Right atrium auricular region (tissue), 2 donors: ENCODE results near the gene FREM2. TPM values are rescaled to one million over a fixed set of nuclear protein-coding genes. Genes with fewer than 3 reads are reported as not detected.

ENCODE experiments used
- DNase-seq: peaks from one replicate; pipeline ENCODE4 v3.0.0-alpha.2; 2019; ENCODE audit warnings: low spot score
- H3K27ac ChIP-seq, 2 donors: fragments of 200-600 bp; sonication (generic); 1 replicate in 1 of 2; 2 replicates in 1 of 2; pipeline ENCODE4 v1.5.1; 2016 to 2019
- H3K27me3 ChIP-seq, 2 donors: fragments of 200-600 bp; sonication (generic); one replicate each; pipeline versions ENCODE4 v1.5.1 to v1.6.0; 2017 to 2019
- H3K36me3 ChIP-seq: fragments of 200-600 bp; sonication (generic); one replicate; pipeline ENCODE4 v1.5.1; 2016
- H3K4me1 ChIP-seq, 2 donors: fragments of 200-600 bp; sonication (generic); one replicate each; pipeline versions ENCODE4 v1.5.1 to v1.6.0; 2017 to 2019
- H3K4me3 ChIP-seq, 2 donors: fragments of 200-600 bp; sonication (generic); 1 replicate in 1 of 2; 2 replicates in 1 of 2; pipeline ENCODE4 v1.5.1; 2017 to 2019; ENCODE audit warnings: mild to moderate bottlenecking in 1 of 2, moderate library complexity in 1 of 2
- H3K9me3 ChIP-seq, 2 donors: fragments of 200-600 bp; sonication (generic); one replicate each; pipeline ENCODE4 v1.5.1; 2019
- total RNA-seq, 2 donors: library from RNA; depleted of rRNA; stranded (reverse); fragments of >200 nt; gene quantifications; one replicate each; pipeline ENCODE4 v1.1.0, GENCODE V29; 2016
- TF ChIP-seq, protein P1 (sequence below), 2 donors: fragments of 200-600 bp; sonication (generic); IDR thresholded peaks; one replicate each; pipeline ENCODE4 v1.5.1; 2019; ENCODE audit warnings: antibody characterized with exemption in 2 of 2

The FREM2 gene
- total RNA-seq, 2 donors from 2014 or later = 0.20 TPM; not detected in 1

DNA sequence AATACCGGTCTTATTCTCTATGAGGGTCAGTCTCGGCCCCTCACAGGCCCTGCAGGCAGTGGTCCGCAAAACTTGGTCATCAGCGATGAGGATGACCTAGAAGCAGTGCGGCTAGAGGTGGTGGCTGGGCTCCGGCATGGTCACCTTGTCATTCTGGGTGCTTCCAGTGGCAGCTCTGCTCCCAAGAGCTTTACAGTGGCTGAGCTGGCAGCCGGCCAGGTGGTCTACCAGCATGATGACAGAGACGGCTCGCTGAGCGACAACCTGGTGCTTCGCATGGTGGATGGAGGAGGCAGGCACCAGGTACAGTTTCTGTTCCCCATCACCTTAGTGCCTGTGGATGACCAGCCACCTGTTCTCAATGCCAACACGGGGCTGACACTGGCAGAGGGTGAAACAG lies 1.8 kb downstream of the FREM2 start:
- no peak for DNase-seq
- Histone ChIP-seq H3K27me3 (peaks cover 0 to 5% of the 10 kb centered on the region in 2 donors), H3K27ac (no peak overlapping the region), H3K36me3 (no peaks in the 10 kb centered on the region), H3K4me3 (no peak overlapping the region), H3K9me3 (no peaks in the 10 kb centered on the region), H3K4me1 (peaks cover 0 to 19% of the 10 kb centered on the region in 2 donors)
- TF ChIP-seq, protein P1, sequence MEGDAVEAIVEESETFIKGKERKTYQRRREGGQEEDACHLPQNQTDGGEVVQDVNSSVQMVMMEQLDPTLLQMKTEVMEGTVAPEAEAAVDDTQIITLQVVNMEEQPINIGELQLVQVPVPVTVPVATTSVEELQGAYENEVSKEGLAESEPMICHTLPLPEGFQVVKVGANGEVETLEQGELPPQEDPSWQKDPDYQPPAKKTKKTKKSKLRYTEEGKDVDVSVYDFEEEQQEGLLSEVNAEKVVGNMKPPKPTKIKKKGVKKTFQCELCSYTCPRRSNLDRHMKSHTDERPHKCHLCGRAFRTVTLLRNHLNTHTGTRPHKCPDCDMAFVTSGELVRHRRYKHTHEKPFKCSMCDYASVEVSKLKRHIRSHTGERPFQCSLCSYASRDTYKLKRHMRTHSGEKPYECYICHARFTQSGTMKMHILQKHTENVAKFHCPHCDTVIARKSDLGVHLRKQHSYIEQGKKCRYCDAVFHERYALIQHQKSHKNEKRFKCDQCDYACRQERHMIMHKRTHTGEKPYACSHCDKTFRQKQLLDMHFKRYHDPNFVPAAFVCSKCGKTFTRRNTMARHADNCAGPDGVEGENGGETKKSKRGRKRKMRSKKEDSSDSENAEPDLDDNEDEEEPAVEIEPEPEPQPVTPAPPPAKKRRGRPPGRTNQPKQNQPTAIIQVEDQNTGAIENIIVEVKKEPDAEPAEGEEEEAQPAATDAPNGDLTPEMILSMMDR (IDR thresholded peaks at IDR 0.05) = no peak

DNA sequence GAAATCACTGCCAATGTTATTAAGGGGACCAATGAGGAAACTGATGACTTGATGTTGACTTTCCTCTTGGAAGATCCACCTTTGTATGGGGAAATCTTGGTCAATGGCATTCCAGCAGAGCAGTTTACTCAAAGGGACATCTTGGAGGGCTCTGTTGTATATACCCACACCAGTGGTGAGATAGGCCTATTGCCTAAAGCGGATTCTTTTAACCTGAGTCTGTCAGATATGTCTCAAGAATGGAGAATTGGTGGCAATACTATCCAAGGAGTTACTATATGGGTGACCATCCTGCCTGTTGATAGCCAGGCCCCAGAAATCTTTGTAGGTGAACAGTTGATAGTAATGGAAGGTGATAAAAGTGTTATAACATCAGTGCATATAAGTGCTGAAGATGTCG lies 3.4 kb downstream of the FREM2 start:
- TF ChIP-seq, protein P1 (IDR thresholded peaks at IDR 0.05) = no peak
- Histone ChIP-seq H3K27me3 (peaks cover 0 to 5% of the 10 kb centered on the region in 2 donors), H3K4me3 (no peak overlapping the region), H3K4me1 (peaks cover 0 to 19% of the 10 kb centered on the region in 2 donors), H3K9me3 (no peaks in the 10 kb centered on the region), H3K27ac (no peak overlapping the region), H3K36me3 (no peaks in the 10 kb centered on the region)
- no peak for DNase-seq

DNA sequence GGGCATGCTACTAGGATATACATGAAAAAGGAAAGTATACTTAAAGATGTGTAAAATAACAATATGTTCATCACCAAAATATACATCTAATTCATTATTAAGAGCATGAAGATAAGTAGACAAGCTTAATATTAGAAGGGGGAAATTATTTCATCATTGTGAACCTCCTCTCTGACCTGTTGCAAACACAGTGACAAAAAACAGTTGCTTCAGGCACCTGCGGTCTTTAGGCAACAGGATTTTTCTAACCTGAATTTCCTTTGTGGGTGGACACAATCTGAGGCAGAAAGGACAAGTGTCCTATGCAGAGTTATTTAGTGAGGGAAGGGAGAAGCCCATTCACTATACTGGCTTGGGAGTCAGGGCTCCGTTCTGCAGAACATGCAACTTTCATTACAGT lies 6.3 kb downstream of the FREM2 start:
- DNase-seq = no peak
- H3K4me3 ChIP-seq = no peak overlapping the region
- H3K27ac ChIP-seq = no peak overlapping the region

DNA sequence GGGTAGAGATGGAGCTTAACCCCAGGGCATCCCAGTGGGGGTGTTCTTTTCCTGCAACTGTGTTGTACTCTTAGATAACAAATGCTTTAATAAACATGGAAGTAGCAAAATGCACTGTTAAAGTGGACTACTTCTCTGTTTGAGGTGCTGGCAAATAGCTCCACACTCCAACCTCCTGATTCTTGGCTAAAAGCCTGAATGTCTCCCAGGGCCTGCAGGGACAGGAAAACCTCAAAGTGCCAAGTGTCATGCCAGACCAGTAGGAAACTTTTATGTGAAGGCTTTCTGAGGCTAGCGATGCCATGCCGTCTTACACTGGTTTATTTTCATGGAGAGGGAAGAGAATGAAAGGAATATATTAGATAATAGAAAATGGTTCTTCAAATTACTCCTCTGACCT lies 6.8 kb downstream of the FREM2 start:
- Histone ChIP-seq H3K36me3 (no peaks in the 10 kb centered on the region), H3K4me1 (no peaks in the 10 kb centered on the region), H3K27ac (no peak overlapping the region), H3K9me3 (no peaks in the 10 kb centered on the region), H3K27me3 (no peaks in the 10 kb centered on the region), H3K4me3 (no peak overlapping the region)
- TF ChIP-seq, protein P1 (IDR thresholded peaks at IDR 0.05) = no peak
- DNase-seq = no peak

More for the DNA sequence above, 6.3 kb downstream of the FREM2 start:
- H3K36me3 ChIP-seq = no peaks in the 10 kb centered on the region
- no peaks in the 10 kb centered on the region for H3K9me3 ChIP-seq
- TF ChIP-seq, protein P1 (IDR thresholded peaks at IDR 0.05) = no peak
- H3K27me3 ChIP-seq = no peaks in the 10 kb centered on the region
- H3K4me1 ChIP-seq = no peaks in the 10 kb centered on the region

DNA sequence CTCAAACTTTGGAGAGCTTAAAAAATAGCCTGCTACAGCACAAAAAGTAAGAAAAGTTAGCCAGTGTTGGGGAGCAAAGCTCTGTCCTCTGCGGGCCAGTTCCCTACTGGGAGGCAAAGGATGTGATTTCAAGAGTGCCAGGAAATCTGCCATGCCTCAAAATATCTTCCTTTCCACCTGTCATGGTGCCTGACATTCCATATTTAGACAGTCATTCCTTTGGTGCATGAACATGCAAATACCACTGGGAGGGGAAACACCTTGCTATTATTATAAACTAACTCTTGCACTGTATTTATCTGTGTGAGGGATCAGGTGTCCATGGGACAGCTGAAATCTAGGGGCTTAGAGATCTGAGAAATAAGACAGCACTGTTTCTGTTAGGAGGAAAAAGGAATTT lies 10.3 kb downstream of the FREM2 start:
- Histone ChIP-seq H3K4me1 (no peaks in the 10 kb centered on the region), H3K4me3 (no peak overlapping the region), H3K9me3 (no peaks in the 10 kb centered on the region), H3K27me3 (no peaks in the 10 kb centered on the region), H3K27ac (no peak overlapping the region), H3K36me3 (no peaks in the 10 kb centered on the region)
- TF ChIP-seq, protein P1 (IDR thresholded peaks at IDR 0.05) = no peak
- DNase-seq = no peak

DNA sequence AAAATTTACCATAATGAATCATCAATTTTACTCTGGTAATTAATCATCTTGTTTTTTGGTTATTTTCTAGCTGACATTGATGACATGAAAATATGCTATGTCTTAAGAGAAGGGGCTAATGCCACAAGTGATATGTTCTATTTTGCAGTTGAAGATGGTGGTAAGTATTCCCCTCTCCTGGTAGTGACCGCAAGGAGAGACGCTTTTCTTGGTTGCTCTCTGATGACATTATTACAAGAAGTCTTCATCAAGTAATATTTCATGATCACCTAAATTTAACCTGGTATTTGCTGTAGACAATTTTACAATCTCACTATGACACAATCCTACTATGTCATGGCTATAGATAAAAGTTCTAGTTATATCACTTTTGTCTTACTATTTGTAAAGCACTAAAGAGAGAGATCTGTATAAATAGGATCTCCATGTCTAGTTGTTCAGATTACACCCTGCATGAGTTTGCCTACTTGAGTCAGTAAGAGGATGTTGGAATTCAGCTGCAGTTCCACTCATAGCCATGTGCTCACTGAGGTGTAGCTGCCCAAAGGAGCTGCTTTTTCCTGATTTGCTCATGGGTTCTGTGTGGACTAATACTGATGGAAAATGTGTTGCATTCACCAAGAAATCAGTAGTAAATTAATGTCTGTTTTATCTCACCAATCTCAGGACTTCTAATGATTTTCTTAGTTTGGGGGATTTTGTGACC lies 10.9 kb downstream of the FREM2 start:
- Histone ChIP-seq H3K4me3 (no peak overlapping the region), H3K27ac (no peak overlapping the region), H3K27me3 (no peaks in the 10 kb centered on the region), H3K9me3 (no peaks in the 10 kb centered on the region), H3K36me3 (no peaks in the 10 kb centered on the region), H3K4me1 (no peaks in the 10 kb centered on the region)
- TF ChIP-seq, protein P1 (IDR thresholded peaks at IDR 0.05) = no peak
- no peak for DNase-seq
